MG63 (cell line): ENCODE measurements around the gene GAL3ST3. TPM values are rescaled to one million over a fixed set of nuclear protein-coding genes. Genes with fewer than 3 reads are reported as not detected.
A peak's percentile ranks its signal among the peaks of the same experiment; 100 is the strongest.
"Not testable (repeated sequence)": the region's sequence is repeated elsewhere in the genome, so short reads cannot be mapped to it uniquely, and the experiment has no call there.

Experiments
- DNase-seq: peaks from one replicate; pipeline ENCODE4 v3.0.0-alpha.2; 2020
- H3K27me3 ChIP-seq: fragments of 250-450 bp; sonication (Bioruptor Pico); 2 replicates; pipeline ENCODE4 v1.5.1; 2020; ENCODE audit warnings: mild to moderate bottlenecking, moderate library complexity
- H3K36me3 ChIP-seq: fragments of 250-450 bp; sonication (Bioruptor Pico); 2 replicates; pipeline ENCODE4 v1.5.1; 2020; ENCODE audit warnings: mild to moderate bottlenecking, moderate library complexity
- H3K4me3 ChIP-seq: fragments of 250-450 bp; sonication (Bioruptor Pico); 2 replicates; pipeline ENCODE4 v1.5.1; 2020; ENCODE audit warnings: mild to moderate bottlenecking, moderate library complexity
- H3K9me3 ChIP-seq: fragments of 250-450 bp; sonication (Bioruptor Pico); 2 replicates; pipeline ENCODE4 v1.5.1; 2020; ENCODE audit warnings: mild to moderate bottlenecking, moderate library complexity
- total RNA-seq: library from RNA; depleted of rRNA; stranded (reverse); fragments of >200 nt; shearing (Covaris generic); gene quantifications from 2 replicates; pipeline ENCODE4 v1.2.3, GENCODE V29; 2014; ENCODE audit warnings: low replicate concordance

Gene GAL3ST3
- total RNA-seq, 1 experiment from 2014 or later, result not detected

DNA sequence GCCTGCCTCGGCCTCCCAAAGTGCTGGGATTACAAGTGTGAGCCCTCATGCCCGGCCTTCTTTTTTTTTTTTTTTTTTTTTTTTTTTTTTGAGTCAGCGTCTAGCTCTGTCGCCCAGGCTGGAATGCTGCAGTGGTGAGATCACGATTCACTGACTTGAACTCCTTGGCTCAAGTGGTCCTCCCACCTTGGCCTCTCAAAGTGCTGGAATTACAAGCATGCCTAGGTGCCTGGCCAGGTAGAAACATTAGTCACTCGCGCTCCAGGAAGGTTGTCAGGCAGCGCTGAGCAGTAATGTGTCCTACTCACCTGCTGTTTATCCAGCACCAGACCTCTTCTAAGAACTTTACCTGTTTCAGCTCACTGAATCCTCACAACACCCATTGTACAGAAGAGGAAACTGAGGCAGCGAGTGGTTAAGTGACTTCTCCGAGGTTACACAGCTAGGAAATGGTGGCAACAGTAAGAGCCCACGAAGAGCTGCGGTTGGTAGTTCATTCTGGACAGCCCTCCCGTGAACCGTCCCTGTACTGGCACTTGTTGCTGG is 37.6 kb downstream of the GAL3ST3 start:
- Histone ChIP-seq H3K9me3 (no peaks in the 10 kb centered on the region), H3K4me3 (no peak overlapping the region), H3K27me3 (no peaks in the 10 kb centered on the region), H3K36me3 (peaks cover 4% of the 10 kb centered on the region; the same call in 1 of the 2 replicates)
- DNase-seq, result peak; percentile 66

DNA sequence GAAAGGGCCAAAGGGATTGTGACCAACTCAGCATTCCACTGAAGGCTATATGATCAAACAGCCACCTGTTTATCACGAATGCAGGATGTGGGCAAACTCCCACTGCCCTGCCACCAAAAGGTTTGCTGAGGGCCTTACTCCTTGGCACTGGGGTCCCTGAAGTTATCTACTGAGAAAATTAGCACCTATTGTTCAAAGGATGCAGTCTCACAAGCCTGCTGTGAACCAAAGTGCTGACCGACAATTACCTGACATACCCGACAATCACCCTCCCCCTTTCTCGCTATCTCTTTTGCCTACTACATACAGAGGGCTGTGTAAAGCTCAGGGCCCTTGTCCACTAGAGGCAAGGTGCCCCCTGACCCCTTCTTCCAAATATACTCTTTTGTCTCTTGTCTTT is 38.9 kb downstream of the GAL3ST3 start:
- not testable (repeated sequence) for H3K4me3 ChIP-seq, H3K9me3 ChIP-seq, DNase-seq

DNA sequence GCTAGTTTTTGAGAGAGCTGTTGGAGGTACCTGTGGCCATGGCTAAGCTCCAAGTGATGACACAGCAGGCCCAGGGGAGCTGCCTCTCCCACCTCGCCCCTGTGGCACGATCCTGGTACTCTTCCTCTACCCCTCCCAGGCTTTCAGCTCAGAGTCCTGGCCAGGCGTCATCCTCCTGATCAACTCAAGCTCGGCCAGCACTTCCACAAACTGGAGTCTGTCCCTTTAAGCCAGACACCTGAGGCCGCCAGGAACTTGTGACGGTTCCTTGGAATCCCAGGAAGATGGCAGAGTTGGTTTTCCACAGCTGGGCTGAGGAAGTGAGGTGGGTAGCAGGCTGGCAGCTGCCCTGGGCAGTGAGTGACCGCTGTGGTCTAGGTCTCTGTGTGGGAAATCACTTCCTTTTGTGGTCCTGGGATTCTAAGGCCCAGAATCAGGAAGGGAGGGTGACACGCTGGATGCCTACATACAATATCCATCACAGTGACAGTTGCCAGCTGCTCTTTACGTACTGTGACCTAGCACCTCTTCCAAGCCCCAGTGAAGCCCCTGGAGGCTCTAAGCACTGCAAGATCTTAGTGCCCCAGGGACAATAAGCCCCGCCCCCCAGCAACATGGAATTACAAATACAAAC is 40.4 kb downstream of the GAL3ST3 start:
- no peak overlapping the region for H3K4me3 ChIP-seq
- H3K27me3 ChIP-seq, result no peaks in the 10 kb centered on the region
- H3K36me3 ChIP-seq, result peaks cover 28% of the 10 kb centered on the region
- no peak for DNase-seq
- no peaks in the 10 kb centered on the region for H3K9me3 ChIP-seq

More for the DNA sequence above, 38.9 kb downstream of the GAL3ST3 start:
- not testable (repeated sequence) for H3K27me3 ChIP-seq
- H3K36me3 ChIP-seq, result peaks cover 15% of the 10 kb centered on the region

DNA sequence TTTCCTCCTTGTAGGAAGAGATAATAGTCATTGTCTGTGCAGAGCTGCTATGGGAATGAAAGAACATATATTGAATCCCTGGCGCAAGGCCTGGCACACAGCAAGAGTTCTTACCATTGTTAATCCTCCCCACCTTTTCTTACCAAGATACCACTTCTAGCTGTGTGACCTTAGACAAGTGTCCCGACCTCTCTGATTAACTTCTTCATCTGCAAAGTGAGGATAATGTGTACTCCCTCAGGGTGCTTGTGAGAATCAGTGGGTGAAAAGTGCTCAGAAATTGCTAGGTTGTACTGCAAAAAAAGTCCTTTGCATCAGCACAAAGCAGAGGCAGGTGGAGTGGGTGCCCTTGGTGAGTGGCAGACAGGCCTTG is 40.9 kb downstream of the GAL3ST3 start:
- peaks cover 33% of the 10 kb centered on the region for H3K36me3 ChIP-seq
- H3K9me3 ChIP-seq, result no peaks in the 10 kb centered on the region
- no peak overlapping the region for H3K4me3 ChIP-seq
- no peaks in the 10 kb centered on the region for H3K27me3 ChIP-seq
- DNase-seq, result no peak

DNA sequence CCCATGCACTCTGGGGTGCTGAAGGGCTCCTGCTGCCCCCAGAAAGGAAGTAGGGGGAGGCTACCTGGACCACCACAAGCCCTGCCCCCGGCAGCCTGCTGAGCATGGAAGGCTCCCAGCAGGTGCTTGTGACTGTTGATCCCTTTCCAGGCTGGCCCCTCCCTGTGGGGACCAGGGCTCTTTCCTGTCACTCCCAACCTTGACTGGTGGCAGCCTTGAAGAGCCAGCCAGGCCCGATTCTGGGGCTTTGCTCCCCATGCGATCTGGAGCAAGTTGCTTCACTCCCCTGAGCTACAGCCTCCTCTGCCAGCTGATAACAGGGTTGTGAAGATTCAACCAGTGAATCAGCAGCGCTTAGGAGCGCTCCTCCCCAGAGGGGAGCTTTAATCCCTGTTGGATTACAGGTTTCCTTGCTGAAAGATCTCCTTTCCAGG is 41.7 kb downstream of the GAL3ST3 start:
- DNase-seq, result no peak
- Histone ChIP-seq H3K4me3 (no peak overlapping the region), H3K27me3 (no peaks in the 10 kb centered on the region), H3K36me3 (peaks cover 34% of the 10 kb centered on the region), H3K9me3 (no peaks in the 10 kb centered on the region)

DNA sequence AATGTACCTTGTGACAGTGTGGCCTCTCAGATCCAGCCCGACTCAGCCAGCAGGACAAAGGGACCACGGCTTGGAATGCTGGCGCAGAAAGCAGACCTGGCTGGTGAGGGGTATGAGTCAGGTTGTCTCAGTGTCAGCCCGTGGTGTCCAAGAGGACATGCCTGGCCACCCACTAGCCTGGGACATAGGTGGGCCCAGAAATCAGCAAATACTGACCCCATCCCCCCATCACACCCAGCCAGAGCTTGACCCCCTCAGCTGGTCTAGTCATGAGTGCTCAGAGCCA is 42.1 kb downstream of the GAL3ST3 start:
- H3K4me3 ChIP-seq, result no peak overlapping the region
- H3K9me3 ChIP-seq, result no peaks in the 10 kb centered on the region
- no peak for DNase-seq
- no peaks in the 10 kb centered on the region for H3K27me3 ChIP-seq
- peaks cover 34% of the 10 kb centered on the region for H3K36me3 ChIP-seq

DNA sequence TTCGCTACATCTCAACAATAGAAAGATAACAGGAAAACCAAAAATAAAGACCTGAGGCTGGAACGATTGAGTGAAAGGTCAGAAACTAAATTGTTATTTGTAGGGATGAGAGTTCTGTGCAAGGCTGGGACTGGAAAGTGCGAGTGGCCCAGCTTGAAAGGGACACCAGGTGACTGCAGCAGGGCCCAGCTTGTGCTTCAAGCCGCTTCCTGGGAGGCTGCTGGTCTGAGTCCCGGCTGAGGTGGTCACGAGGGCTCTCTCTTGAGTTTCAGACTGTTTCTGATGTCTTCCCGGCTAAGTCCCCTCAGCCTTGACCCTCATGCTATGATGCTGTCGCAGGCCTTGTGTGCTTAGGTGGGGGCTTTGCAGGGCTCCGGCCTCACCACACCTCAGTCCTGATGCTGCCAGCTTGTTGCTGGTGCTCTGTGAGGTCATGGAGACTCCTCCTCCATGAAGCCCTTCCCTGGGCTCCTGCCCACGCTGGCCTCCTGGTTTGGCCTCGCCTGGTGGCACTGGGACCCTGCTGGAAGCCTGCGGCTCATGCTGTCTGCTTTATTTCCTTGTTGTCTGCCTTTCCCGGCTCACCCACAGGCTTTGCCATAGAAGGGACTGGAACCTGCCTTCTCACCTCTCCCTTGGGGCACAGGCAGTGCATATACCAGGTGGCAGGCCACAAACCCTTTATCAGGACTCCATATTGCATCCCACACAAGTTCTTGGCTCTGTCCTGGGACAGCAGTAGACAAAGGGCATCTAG is 42.6 kb downstream of the GAL3ST3 start:
- no peak overlapping the region for H3K4me3 ChIP-seq
- H3K36me3 ChIP-seq, result peaks cover 34% of the 10 kb centered on the region
- no peaks in the 10 kb centered on the region for H3K27me3 ChIP-seq
- no peaks in the 10 kb centered on the region for H3K9me3 ChIP-seq
- DNase-seq, result no peak

DNA sequence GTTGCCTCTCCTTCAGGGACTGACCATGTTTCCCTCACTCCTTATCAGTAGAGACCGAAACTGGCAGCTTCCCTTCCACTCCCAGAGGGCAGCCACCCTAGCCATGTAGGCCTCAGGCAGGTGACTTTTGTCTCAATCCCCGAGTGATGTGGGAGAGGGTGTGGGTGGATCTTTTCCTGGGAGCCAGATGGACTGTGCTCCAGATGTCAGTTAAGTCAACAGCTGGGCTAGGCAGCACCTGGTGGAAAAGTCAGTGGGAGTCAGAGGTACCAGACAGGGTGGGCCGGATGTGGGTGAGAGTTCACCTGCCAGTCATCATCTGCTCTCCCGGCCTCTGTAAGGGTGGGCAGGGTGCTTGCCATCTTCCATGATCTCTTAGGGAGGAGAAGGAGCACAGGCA is 44.8 kb downstream of the GAL3ST3 start:
- no peaks in the 10 kb centered on the region for H3K9me3 ChIP-seq
- peaks cover 51% of the 10 kb centered on the region for H3K36me3 ChIP-seq
- H3K27me3 ChIP-seq, result no peaks in the 10 kb centered on the region
- H3K4me3 ChIP-seq, result no peak overlapping the region
- no peak for DNase-seq

DNA sequence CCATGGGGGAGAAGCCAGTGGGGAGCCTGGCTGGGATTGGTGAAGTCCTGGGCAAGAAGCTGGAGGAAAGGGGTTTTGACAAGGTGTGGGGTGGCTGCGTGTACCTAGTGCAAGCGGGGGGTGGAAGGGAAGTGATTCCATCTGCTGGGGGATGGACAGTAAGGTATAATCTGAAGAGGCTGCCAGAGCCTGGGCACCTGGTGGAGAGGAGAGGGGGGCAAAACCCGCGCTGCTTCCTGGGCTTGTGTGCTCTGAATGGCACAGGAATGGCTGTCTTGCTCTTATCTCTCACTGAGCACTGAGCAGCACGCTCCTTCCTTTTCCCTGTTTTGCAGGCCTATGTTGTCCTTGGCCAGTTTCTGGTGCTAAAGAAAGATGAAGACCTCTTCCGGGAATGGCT is 45.7 kb downstream of the GAL3ST3 start:
- H3K27me3 ChIP-seq, result no peaks in the 10 kb centered on the region
- H3K4me3 ChIP-seq, result peak overlapping the region; percentile 90
- no peaks in the 10 kb centered on the region for H3K9me3 ChIP-seq
- DNase-seq, result no peak
- peaks cover 60% of the 10 kb centered on the region for H3K36me3 ChIP-seq

DNA sequence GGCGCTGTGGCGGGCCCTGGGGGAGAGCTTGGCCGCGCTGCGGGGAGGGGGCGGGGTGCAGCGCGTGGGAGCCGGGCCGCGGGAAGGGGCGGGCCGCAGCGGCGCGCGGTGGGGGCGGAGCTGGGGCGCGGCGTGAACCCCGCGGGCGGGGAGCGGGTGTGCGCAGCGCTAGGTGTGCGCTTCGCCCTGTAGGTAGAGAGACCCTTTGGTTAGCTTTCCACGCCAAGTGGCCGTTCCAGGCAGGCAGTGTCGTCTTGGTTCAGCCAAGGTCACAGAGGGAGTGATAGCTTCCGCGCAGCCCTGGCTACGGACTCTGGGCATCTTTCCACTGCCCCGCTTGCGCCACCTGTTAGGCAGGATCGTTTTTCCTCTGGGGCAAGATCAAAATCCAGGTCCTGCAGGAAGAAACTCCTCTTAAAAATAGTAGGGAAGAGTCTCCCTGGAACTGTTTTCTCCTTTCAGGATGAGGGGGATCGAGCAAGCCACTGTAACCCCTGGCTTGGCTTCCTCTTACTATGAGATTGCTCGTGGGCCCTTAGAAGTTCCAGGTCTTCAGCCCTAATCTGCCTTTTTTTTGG is 46.2 kb downstream of the GAL3ST3 start:
- DNase-seq, result peak; percentile 41
- Histone ChIP-seq H3K4me3 (peak overlapping the region; percentile 90), H3K27me3 (no peaks in the 10 kb centered on the region), H3K36me3 (peaks cover 64% of the 10 kb centered on the region), H3K9me3 (no peaks in the 10 kb centered on the region)

DNA sequence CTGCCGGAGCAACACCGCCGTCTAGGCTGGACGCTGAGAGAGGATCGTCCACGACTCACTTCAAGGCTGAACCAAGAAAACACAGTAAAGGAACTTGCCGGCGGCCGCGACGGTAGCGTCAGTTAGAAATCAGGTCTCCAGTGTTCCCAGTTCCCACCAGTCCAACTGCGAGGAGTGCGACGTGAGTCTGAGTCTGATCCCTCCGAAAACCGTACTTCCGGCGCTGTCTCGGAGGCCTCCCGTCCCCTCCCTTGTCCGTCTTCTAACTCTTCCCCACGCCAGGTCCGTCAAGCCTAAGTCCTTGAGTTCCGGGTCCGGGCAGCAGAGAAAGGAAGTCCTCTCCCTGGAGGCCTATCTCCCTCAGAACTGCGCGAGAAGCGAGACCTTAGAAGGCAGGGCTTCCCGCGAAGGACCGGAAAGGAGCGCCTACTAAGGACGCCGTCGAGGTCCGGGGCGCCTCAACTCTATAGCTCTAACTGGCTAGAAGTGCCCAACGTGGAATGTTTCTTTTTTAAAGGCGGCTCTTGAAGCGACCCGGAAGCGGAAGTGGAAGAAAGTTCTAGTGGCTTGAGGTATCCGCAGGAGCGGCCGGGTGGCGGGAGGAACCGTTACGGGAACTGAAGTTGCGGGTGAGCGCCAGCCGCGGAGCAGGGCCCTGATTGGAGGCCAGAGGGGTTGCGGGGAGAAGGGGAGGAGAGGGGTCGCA is 46.9 kb downstream of the GAL3ST3 start, which contains the start of the genes BANF1 and EIF1AD:
Gene BANF1 (plus strand): TSS at position 562 of the 706 bp plus-strand sequence. CDS start 748 bp downstream, outside the sequence.
Gene EIF1AD (minus strand): TSS at position 216 of the 706 bp plus-strand sequence. CDS start 1,768 bp downstream, outside the sequence.
- no peaks in the 10 kb centered on the region for H3K9me3 ChIP-seq
- DNase-seq, result peak; percentile 97

DNA sequence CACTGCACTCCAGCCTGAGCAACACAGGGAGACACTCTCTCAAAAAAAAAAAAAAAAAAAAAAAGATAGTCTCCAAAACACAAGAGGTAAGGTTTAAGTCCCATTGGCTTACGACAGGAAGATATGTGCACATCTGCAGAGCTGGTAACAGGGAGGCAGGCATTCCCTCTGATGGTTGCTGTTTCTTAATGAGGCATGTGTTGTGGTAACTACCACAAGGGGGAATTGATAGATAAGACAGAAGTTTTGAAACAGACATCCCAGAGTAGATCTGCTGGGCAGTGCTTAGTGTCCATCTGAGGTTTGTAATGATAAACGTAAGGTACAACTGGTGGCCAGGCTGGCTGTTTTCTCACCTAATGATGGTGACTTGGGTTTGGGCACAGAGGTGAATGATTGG is 51.7 kb downstream of the GAL3ST3 start:
- no peak overlapping the region for H3K4me3 ChIP-seq
- no peaks in the 10 kb centered on the region for H3K9me3 ChIP-seq
- no peak for DNase-seq
- no peaks in the 10 kb centered on the region for H3K27me3 ChIP-seq
- peaks cover 43% of the 10 kb centered on the region for H3K36me3 ChIP-seq

More for the DNA sequence above, 46.9 kb downstream of the GAL3ST3 start, which contains the start of the genes BANF1 and EIF1AD:
- peak within 1 kb of the TSS; percentile 90 for H3K4me3 ChIP-seq
- peaks cover 69% of the 10 kb centered on the region for H3K36me3 ChIP-seq
- H3K27me3 ChIP-seq, result no peaks in the 10 kb centered on the region

DNA sequence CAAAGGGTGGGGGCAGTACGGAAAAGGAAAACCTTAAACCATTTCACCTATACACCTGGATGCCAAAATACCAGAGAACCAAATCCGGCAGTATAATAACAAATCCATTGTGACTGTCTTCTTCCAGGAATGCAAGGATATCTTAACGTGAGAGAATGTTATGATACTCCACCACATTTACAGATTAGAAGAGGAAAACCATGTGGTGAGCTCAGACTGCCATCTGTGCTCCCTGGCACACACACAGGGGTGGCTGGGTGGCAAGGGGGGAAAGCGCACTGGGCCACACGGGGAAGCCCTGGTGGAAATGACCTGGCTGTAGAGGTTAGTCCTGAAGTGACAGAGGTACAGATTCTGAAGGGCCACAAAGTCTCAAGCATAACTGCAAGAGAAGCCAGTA is 56.9 kb downstream of the GAL3ST3 start:
- DNase-seq, result no peak
- Histone ChIP-seq H3K27me3 (no peaks in the 10 kb centered on the region), H3K4me3 (no peak overlapping the region), H3K9me3 (no peaks in the 10 kb centered on the region), H3K36me3 (peaks cover 26% of the 10 kb centered on the region)
